Large intestine (tissue), 3 donors: Measurements from ENCODE around the gene TFR2. TPM values are rescaled to one million over a fixed set of nuclear protein-coding genes. Genes with fewer than 3 reads are reported as not detected.
A peak's percentile ranks its signal among the peaks of the same experiment; 100 is the strongest.

ENCODE experiments used
- DNase-seq, 2 donors: peaks; one replicate each; pipeline versions ENCODE4 v3.0.0 to v3.0.0-alpha.2; 2013
- H3K27ac ChIP-seq: one replicate; pipeline ENCODE4 v1.5.1; 2013; ENCODE audit warnings: low read length
- H3K27me3 ChIP-seq: 2 replicates; pipeline ENCODE4 v1.6.1; 2013; ENCODE audit warnings: low read length; ENCODE audit not compliant: control insufficient read depth, insufficient read depth
- H3K36me3 ChIP-seq: 2 replicates; pipeline ENCODE4 v1.6.1; 2013; ENCODE audit warnings: low read length; ENCODE audit not compliant: control insufficient read depth, insufficient read depth
- H3K4me1 ChIP-seq: one replicate; pipeline ENCODE4 v1.6.1; 2013; ENCODE audit warnings: low read length; ENCODE audit not compliant: control insufficient read depth, insufficient read depth
- H3K4me3 ChIP-seq: one replicate; pipeline ENCODE4 v1.5.1; 2013; ENCODE audit warnings: low read length
- H3K9me3 ChIP-seq: one replicate; pipeline ENCODE4 v1.6.1; 2013; ENCODE audit warnings: mild to moderate bottlenecking, low read depth, low read length, moderate library complexity; ENCODE audit not compliant: control insufficient read depth
- WGBS: methylation state at CpG from one replicate; pipeline ENCODE4 v1.1.5; 2013; ENCODE audit warnings: low lambda C conversion rate; ENCODE audit not compliant: insufficient coverage; 5-methylcytosine and 5-hydroxymethylcytosine counted together
- polyA plus RNA-seq: library from polyadenylated mRNA; unstranded; fragments of 120-200 nt; gene quantifications from one replicate; pipeline ENCODE4 v1.2.1, GENCODE V29; 2013

TFR2 gene
- polyA plus RNA-seq, 1 donor = 2.7 TPM

DNA sequence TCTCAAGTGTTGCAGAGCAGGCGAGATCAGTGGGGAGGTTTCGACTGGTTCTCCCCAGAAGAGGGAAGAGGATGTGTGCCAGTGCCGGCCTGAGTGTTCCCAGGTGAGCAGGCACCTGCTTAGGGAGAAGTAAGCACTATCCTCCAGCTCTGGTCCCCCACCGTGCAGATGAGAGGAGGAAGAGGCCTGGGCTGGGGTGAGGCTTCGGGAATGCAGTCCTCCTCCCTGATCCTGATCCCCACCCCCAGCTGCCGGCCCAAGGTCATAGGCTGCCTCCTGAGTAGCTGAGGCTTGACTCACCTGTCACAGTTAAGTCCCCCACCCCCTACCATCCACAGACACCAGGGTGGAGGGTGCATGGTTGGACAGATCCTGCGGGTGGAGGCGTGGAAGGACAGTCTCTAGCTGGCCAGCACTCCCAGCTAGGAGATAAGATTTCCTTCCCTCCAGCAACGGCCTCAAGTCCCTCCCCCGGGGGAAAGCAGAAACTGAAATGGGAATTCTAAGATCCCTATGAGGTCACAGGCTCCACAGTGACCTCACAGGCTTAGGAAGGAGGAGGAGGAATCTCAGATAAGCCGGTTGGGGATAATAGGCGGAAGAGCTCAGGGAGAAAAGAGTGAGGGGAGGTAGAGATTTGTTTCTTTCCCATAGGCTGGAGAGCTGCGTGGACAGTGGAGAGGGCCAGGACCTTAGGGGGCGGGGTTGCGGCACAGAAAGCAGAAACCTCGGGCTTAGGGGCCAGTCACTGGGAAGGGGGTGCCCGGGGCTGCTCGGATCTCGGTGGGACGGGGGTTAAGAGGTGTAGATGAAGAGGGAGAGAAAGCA is 56.5 kb downstream of the TFR2 start:
- Histone ChIP-seq H3K4me3 (peak overlapping the region; percentile 95), H3K27me3 (peaks cover 5% of the 10 kb centered on the region), H3K36me3 (peaks cover 28% of the 10 kb centered on the region), H3K9me3 (no peaks in the 10 kb centered on the region), H3K27ac (peak overlapping the region; percentile 99), H3K4me1 (peaks cover 28% of the 10 kb centered on the region)
- no CpG with 5 or more reads among the region's 20 CpGs for WGBS
- peak; percentile 86 to 92 for DNase-seq

DNA sequence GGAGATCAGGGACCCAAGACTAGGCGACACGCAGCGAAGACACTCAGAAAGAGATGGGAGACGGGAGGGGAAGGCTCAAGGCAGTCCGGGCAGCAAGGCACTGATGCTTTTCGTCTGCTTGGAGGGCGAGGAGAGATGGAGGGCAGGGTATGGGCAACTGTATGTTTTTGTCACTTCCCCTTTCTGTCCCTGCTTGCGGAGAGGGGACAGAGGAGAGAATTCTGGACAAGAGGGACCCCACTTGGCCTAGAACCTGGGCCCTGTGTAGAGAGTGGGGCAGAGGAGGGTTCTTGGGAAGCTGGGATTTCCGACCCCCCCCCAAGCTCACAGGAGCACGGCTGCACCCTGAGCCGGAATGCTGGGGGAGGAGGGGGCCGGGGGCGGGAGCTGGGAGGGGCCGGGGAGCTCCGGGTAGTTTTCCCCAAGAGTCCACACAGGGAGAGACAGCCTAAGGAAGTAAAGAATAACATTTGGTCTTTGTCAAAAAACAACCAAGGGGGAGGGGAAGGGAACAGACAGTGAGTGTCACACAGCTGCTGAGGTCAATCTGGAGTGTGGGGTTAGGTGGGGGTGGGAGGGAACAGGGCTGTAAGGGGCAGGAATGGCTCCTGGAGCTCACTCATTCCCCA is 57.2 kb downstream of the TFR2 start:
- Histone ChIP-seq H3K27ac (peak overlapping the region; percentile 99), H3K4me1 (peaks cover 28% of the 10 kb centered on the region), H3K27me3 (no peaks in the 10 kb centered on the region), H3K4me3 (peak overlapping the region; percentile 95), H3K9me3 (no peaks in the 10 kb centered on the region), H3K36me3 (peaks cover 33% of the 10 kb centered on the region)
- no peak for DNase-seq
- WGBS = no CpG with 5 or more reads among the region's 15 CpGs

- Histone ChIP-seq H3K36me3 (peaks cover 38% of the 10 kb centered on the region), H3K27ac (peak overlapping the region; percentile 99), H3K27me3 (no peaks in the 10 kb centered on the region), H3K4me3 (peak overlapping the region; percentile 95), H3K4me1 (peaks cover 28% of the 10 kb centered on the region), H3K9me3 (no peaks in the 10 kb centered on the region)
- no CpG with 5 or more reads among the region's 23 CpGs for WGBS
- DNase-seq = peak; percentile 67 to 71
Observed at GRCh38 chr7:100583132-100584053, 58.0 kb downstream of the TFR2 start.

- H3K4me3 ChIP-seq = peak overlapping the region; percentile 95
- H3K27ac ChIP-seq = peak overlapping the region; percentile 99
- no peaks in the 10 kb centered on the region for H3K27me3 ChIP-seq
- DNase-seq = no peak
- peaks cover 28% of the 10 kb centered on the region for H3K4me1 ChIP-seq
- WGBS = no CpG with 5 or more reads among the region's 11 CpGs
- H3K36me3 ChIP-seq = peaks cover 46% of the 10 kb centered on the region
- no peaks in the 10 kb centered on the region for H3K9me3 ChIP-seq
Observed at GRCh38 chr7:100582650-100583049, 58.7 kb downstream of the TFR2 start.

DNA sequence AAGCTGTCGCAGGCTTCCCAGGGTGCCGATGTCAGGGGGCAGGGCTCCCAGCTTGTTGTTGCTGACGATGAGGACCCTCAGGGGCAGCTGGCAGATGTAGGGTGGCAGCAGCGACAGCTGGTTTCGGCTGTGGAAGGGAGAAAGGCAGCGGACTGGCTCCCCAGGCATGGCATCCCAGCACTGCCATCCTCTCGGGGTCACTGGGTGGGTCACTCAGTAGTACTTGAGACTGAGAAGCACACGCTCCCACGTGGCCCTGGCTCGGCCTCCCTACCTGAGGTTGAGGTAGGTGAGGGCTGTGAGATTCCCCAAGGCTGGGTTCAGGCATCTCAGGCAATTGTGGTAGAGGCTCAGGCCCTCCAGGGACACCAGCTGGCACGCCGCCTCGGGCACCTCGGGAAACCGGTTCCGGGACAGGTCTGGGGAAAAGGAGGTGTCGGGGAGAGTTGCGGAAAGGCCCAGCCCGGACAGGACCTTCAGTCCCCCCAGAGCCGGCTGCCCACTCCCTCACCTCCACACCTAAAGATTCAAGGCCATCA is 59.2 kb downstream of the TFR2 start:
- no peaks in the 10 kb centered on the region for H3K9me3 ChIP-seq
- H3K4me3 ChIP-seq = peak overlapping the region; percentile 95
- no CpG with 5 or more reads among the region's 20 CpGs for WGBS
- peaks cover 28% of the 10 kb centered on the region for H3K4me1 ChIP-seq
- DNase-seq = no peak
- H3K27ac ChIP-seq = peak overlapping the region; percentile 99
- no peaks in the 10 kb centered on the region for H3K27me3 ChIP-seq
- H3K36me3 ChIP-seq = peaks cover 51% of the 10 kb centered on the region

DNA sequence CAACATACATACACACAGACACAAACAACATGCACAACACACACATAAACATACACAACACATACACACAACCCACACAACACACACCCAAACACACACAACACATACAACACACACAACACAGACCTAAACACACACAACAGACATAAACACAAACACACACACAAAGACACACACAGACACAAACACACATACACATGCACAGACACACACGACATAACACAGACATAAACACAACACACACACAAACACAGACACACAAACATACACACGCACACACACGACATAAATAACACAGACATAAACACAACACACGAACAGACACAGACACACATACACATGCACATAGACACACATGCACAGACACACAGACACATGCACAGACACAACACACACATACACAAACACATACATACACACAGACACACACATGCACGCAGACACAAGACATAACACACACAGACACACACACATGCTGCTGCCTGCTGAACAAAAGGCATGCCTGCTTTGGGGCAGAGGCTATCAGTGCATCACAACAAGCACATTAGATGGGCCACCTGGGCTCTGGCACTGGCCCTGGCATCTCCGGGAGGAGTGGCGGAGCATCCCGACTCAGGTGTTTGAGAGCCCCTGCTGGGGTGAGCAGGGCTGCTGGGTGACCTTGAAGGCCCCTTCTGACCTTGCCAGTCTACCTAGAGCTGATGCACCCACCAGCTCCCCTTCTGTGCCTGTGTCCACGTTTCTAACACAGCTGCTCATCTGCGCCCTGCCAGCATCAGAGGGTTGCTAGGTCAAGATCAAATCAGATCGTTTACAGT is 60.7 kb downstream of the TFR2 start:
- no peak overlapping the region for H3K4me3 ChIP-seq
- 100% methylated on average over 1 of the region's 11 CpGs for WGBS
- peaks cover 66% of the 10 kb centered on the region for H3K36me3 ChIP-seq
- H3K4me1 ChIP-seq = peaks cover 28% of the 10 kb centered on the region
- DNase-seq = no peak
- no peaks in the 10 kb centered on the region for H3K9me3 ChIP-seq
- no peaks in the 10 kb centered on the region for H3K27me3 ChIP-seq
- no peak overlapping the region for H3K27ac ChIP-seq

GRCh38 chr7:100578246-100579183 is 62.8 kb downstream of the TFR2 start:
- Histone ChIP-seq H3K27ac (no peak overlapping the region), H3K4me1 (peaks cover 15% of the 10 kb centered on the region), H3K4me3 (no peak overlapping the region), H3K9me3 (no peaks in the 10 kb centered on the region), H3K27me3 (no peaks in the 10 kb centered on the region), H3K36me3 (peaks cover 82% of the 10 kb centered on the region)
- DNase-seq = no peak
- WGBS = no CpG with 5 or more reads among the region's 28 CpGs

DNA sequence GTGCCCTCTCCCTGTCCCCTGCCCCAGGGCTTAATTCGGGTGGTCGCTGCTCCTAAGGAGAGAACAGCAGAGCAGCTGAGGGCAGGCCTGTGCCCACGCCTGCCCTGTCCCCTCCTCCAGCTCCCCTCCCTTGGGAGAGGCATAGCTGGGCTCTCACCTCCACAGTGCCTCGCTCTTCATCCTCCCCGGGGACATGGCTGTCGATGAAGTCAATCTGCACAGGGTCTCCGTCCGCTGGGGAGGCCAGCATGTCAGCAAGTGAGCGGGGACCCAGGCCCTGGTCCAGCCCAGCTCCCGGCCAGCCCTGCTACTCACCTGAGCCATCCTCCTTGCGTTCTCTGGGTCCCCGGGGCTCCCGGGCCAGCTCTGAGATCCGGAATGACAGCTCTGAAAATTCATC is 63.8 kb downstream of the TFR2 start:
- Histone ChIP-seq H3K27me3 (no peaks in the 10 kb centered on the region), H3K9me3 (no peaks in the 10 kb centered on the region), H3K4me1 (peaks cover 5% of the 10 kb centered on the region), H3K27ac (no peak overlapping the region), H3K4me3 (no peak overlapping the region), H3K36me3 (peaks cover 81% of the 10 kb centered on the region)
- WGBS = no CpG with 5 or more reads among the region's 14 CpGs
- no peak for DNase-seq

DNA sequence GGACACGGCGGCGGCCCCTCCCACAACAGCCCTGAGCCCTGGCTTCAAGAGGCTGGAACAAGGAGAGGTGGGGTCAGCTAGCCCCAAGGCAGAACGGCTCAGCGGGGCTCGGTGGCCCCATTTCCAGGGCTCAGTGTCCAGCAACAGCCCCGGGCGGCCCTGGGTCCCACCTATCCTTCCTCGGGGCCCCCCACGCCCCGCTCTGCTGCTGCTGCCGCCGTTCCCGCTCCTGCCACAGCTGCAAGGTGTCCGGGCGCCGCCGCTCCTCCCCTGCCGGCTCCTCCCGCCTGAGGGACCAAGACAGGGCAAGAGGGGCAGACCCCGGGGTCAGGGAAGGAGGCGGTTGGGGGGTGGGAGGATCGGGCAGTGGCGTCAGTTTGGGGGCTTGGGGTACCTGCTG is 64.2 kb downstream of the TFR2 start:
- DNase-seq = no peak
- no peak overlapping the region for H3K4me3 ChIP-seq
- no peaks in the 10 kb centered on the region for H3K27me3 ChIP-seq
- peaks cover under 1% of the 10 kb centered on the region for H3K4me1 ChIP-seq
- H3K9me3 ChIP-seq = no peaks in the 10 kb centered on the region
- no peak overlapping the region for H3K27ac ChIP-seq
- no CpG with 5 or more reads among the region's 24 CpGs for WGBS
- peaks cover 77% of the 10 kb centered on the region for H3K36me3 ChIP-seq
